Stimulated activated naive CD4-positive, alpha-beta T cell treated with Interleukin-2 at 50 U/mL for 16 hours (primary cell): ENCODE results near the gene TCHHL1.

Experiments
- DNase-seq: peaks from one replicate; lab custom pipeline; 2025; lab: John Stamatoyannopoulos, UW

Gene TCHHL1

GRCh38 chr1:152038871-152039270, 50.0 kb downstream of the TCHHL1 start:
- DNase-seq = no peak

GRCh38 chr1:152036267-152037216, 52.3 kb downstream of the TCHHL1 start, which contains the start of gene S100A11:
S100A11 (minus strand) TSS chr1:152037004; CDS start chr1:152036915, 89 bp downstream.
- DNase-seq = peak; percentile 77

GRCh38 chr1:152035539-152036266, 53.2 kb downstream of the TCHHL1 start:
- DNase-seq = no peak

GRCh38 chr1:152034654-152035538, 54.0 kb downstream of the TCHHL1 start:
- peak; percentile 52 for DNase-seq

GRCh38 chr1:152034324-152034653, 54.6 kb downstream of the TCHHL1 start:
- no peak for DNase-seq
